Trophoblast cell (in vitro differentiated cells and primary cell): ENCODE measurements around the gene ISOC2.

Experiments used
- DNase-seq, 2 donors: peaks; one replicate each; pipeline ENCODE4 v3.0.0-alpha.2; 2016
- H2AFZ ChIP-seq: 2 replicates; pipeline ENCODE4 v1.6.1; 2013; ENCODE audit warnings: low read length, moderate library complexity, mild to moderate bottlenecking; ENCODE audit not compliant: insufficient read depth, poor library complexity
- H2AK5ac ChIP-seq: 2 replicates; pipeline ENCODE4 v1.6.1; 2013; ENCODE audit warnings: mild to moderate bottlenecking, low read length
- H2BK120ac ChIP-seq: 2 replicates; pipeline ENCODE4 v1.6.1; 2013; ENCODE audit warnings: low read length, mild to moderate bottlenecking, moderate library complexity; ENCODE audit not compliant: insufficient read depth, poor library complexity
- H2BK12ac ChIP-seq: 2 replicates; pipeline ENCODE4 v1.6.1; 2013; ENCODE audit warnings: mild to moderate bottlenecking, low read length, moderate library complexity
- H2BK5ac ChIP-seq: 2 replicates; pipeline ENCODE4 v1.6.1; 2013; ENCODE audit warnings: low read length, low read depth, moderate library complexity, mild to moderate bottlenecking; ENCODE audit not compliant: poor library complexity
- H3K14ac ChIP-seq: 2 replicates; pipeline ENCODE4 v1.6.1; 2013; ENCODE audit warnings: mild to moderate bottlenecking, low read length
- H3K18ac ChIP-seq: 2 replicates; pipeline ENCODE4 v1.6.1; 2013; ENCODE audit warnings: mild to moderate bottlenecking, low read length
- H3K23ac ChIP-seq: 2 replicates; pipeline ENCODE4 v1.6.1; 2013; ENCODE audit warnings: low read length
- H3K27ac ChIP-seq: 2 replicates; pipeline ENCODE4 v1.5.1; 2013; ENCODE audit warnings: low read depth, mild to moderate bottlenecking, inconsistent platforms, low read length, moderate library complexity
- H3K27me3 ChIP-seq: 2 replicates; pipeline ENCODE4 v1.6.1; 2013; ENCODE audit warnings: inconsistent platforms, mild to moderate bottlenecking, low read length, moderate library complexity; ENCODE audit not compliant: insufficient read depth
- H3K36me3 ChIP-seq, 2 experiments: 1 replicate in 1 of 2; 2 replicates in 1 of 2; pipeline ENCODE4 v1.6.1; 2013; ENCODE audit warnings: low read length in 2 of 2, mild to moderate bottlenecking in 2 of 2, moderate library complexity in 1 of 2; ENCODE audit not compliant: insufficient read depth in 2 of 2, control insufficient read depth in 1 of 2
- H3K4ac ChIP-seq: 2 replicates; pipeline ENCODE4 v1.6.1; 2013; ENCODE audit warnings: low read depth, mild to moderate bottlenecking, low read length, moderate library complexity
- H3K4me1 ChIP-seq, 2 experiments: 1 replicate in 1 of 2; 2 replicates in 1 of 2; pipeline ENCODE4 v1.6.1; 2013; ENCODE audit warnings: low read length in 2 of 2, mild to moderate bottlenecking in 2 of 2, moderate library complexity in 1 of 2; ENCODE audit not compliant: insufficient read depth in 2 of 2, control insufficient read depth in 1 of 2
- H3K4me2 ChIP-seq: 2 replicates; pipeline ENCODE4 v1.6.1; 2013; ENCODE audit warnings: inconsistent platforms, mild to moderate bottlenecking, low read length, moderate library complexity
- H3K4me3 ChIP-seq: 2 replicates; pipeline ENCODE4 v1.5.1; 2013; ENCODE audit warnings: mild to moderate bottlenecking, low read depth, low read length, inconsistent platforms
- H3K79me1 ChIP-seq: one replicate; pipeline ENCODE4 v1.6.1; 2013; ENCODE audit warnings: low read length
- H3K79me2 ChIP-seq: 2 replicates; pipeline ENCODE4 v1.6.1; 2013; ENCODE audit warnings: low read length, mild to moderate bottlenecking; ENCODE audit not compliant: control insufficient read depth, insufficient read depth, poor library complexity
- H3K9ac ChIP-seq: 2 replicates; pipeline ENCODE4 v1.6.1; 2013; ENCODE audit warnings: mild to moderate bottlenecking, low read length
- H3K9me3 ChIP-seq: 2 replicates; pipeline ENCODE4 v1.6.1; 2013; ENCODE audit warnings: low read depth, mild to moderate bottlenecking, control low read depth, inconsistent platforms, low read length; ENCODE audit not compliant: insufficient read depth
- H4K12ac ChIP-seq: 2 replicates; pipeline ENCODE4 v1.6.1; 2013; ENCODE audit warnings: low read depth, mild to moderate bottlenecking, low read length, moderate library complexity
- H4K8ac ChIP-seq: 2 replicates; pipeline ENCODE4 v1.6.1; 2013; ENCODE audit warnings: low read depth, mild to moderate bottlenecking, low read length, moderate library complexity
- H4K91ac ChIP-seq: one replicate; pipeline ENCODE4 v1.6.1; 2013; ENCODE audit warnings: low read depth, mild to moderate bottlenecking, low read length, moderate library complexity
- WGBS: extraction: QIAGEN DNeasy Blood & Tissue Kit; methylation state at CpG from one replicate; pipeline ENCODE4 v1.1.7; 2013; ENCODE audit warnings: missing lambda C conversion rate; ENCODE audit not compliant: insufficient read length, insufficient coverage; ENCODE audit errors: extremely low coverage; 5-methylcytosine and 5-hydroxymethylcytosine counted together

ISOC2 gene

DNA sequence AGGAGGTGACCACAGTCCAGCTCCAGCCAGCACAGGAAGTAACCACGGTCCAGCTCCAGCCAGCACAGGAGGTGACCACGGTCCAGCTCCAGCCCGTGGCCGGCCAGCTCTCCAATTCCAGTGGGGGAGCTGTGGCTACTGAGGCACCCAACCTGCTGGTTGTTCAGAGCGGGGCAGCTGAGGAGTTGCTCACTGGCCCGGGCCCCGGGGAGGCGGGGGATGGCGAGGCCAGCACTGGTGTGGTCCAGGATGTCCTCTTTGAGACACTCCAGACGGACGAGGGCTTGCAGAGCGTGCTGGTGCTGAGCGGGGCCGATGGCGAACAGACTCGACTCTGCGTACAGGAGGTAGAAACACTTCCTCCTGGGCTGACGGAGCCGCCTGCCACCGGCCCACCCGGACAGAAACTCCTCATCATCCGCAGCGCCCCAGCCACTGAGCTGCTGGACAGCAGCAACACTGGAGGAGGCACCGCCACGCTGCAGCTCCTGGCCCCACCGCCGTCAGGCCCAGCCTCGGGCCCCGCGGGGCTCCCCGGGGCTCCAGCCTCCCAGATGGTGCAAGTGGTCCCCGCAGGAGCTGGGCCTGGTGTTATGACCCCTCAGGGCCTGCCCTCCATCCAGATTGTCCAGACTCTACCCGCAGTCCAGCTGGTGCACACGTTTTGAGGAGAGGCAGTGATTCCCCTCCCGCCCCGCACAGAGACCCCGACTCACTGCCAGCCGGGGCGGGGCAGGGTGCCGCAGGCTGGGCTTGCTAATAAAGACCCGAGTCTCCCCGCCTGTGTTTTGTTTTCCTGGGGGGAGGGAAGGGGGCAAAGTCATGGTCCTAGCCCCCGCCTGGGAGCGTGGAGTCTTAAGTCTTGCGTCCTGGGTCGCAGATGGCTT, 22.5 kb upstream of the ISOC2 start:
- H3K18ac ChIP-seq = peak overlapping the region; percentile 70
- H3K79me1 ChIP-seq = peaks cover 41% of the 10 kb centered on the region
- H3K4ac ChIP-seq = peak overlapping the region; percentile 16
- H2AK5ac ChIP-seq = peak overlapping the region; percentile 56
- H3K14ac ChIP-seq = peak overlapping the region; percentile 58
- H3K27ac ChIP-seq = peak overlapping the region; percentile 35
- H3K4me3 ChIP-seq = no peak overlapping the region
- H2BK5ac ChIP-seq = peak overlapping the region; percentile 35
- H3K4me1 ChIP-seq = peaks cover 37 to 40% of the 10 kb centered on the region in 2 experiments
- H3K4me2 ChIP-seq = peak overlapping the region; percentile 89
- peak overlapping the region; percentile 99 for H4K91ac ChIP-seq
- no peak overlapping the region for H3K23ac ChIP-seq
- H2AFZ ChIP-seq = no peak overlapping the region
- peak overlapping the region; percentile 85 for H4K8ac ChIP-seq
- H3K79me2 ChIP-seq = peaks cover 22% of the 10 kb centered on the region
- peak overlapping the region; percentile 20 for H2BK12ac ChIP-seq
- no CpG with 5 or more reads among the region's 46 CpGs for WGBS
- H2BK120ac ChIP-seq = peak overlapping the region; percentile 15
- no peak for DNase-seq
- H3K27me3 ChIP-seq = no peaks in the 10 kb centered on the region
- H3K36me3 ChIP-seq = peaks cover 22 to 26% of the 10 kb centered on the region in 2 experiments
- H3K9ac ChIP-seq = no peak overlapping the region
- H3K9me3 ChIP-seq = peaks cover 1% of the 10 kb centered on the region
- H4K12ac ChIP-seq = no peak overlapping the region

DNA sequence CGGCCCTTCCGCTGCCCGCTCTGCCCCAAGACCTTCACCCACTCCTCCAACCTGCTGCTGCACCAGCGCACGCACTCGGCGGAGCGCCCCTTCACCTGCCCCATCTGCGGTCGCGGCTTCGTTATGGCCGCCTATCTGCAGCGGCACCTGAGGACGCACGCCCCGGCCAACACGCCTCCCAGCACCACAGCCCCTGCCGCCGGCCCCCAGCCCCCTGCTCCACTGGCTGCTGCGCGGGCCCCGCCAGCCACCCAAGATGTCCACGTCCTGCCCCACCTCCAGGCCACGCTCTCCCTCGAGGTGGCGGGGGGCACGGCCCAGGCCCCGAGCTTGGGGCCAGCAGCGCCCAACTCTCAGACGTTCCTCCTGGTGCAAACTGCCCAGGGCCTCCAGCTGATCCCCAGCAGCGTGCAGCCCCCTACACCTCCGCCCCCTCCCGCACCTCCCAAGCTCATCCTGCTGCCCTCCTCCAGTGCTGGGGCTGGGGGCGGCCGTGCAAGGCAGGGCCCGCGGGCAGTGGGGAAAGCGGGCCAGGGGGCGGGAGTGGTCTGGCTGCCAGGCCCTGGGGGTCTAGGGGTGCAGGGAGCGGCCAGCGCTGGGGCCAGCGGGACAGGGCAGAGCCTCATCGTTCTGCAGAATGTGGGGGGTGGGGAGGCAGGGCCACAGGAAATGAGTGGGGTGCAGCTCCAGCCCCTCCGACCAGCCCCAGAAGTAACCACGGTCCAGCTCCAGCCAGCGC, 21.7 kb upstream of the ISOC2 start:
- Histone ChIP-seq H2BK12ac (no peak overlapping the region), H2AFZ (no peak overlapping the region), H4K8ac (no peak overlapping the region), H2BK120ac (no peak overlapping the region), H3K27ac (peak overlapping the region; percentile 35), H2AK5ac (no peak overlapping the region), H4K12ac (no peak overlapping the region), H3K79me2 (peaks cover 19% of the 10 kb centered on the region), H3K36me3 (peaks cover 22 to 26% of the 10 kb centered on the region in 2 experiments), H3K4me1 (peaks cover 32 to 34% of the 10 kb centered on the region in 2 experiments), H3K14ac (no peak overlapping the region), H2BK5ac (no peak overlapping the region), H3K9ac (no peak overlapping the region), H3K27me3 (no peaks in the 10 kb centered on the region), H3K18ac (peak overlapping the region; percentile 19), H3K4me2 (no peak overlapping the region), H3K9me3 (peaks cover 1% of the 10 kb centered on the region), H4K91ac (no peak overlapping the region), H3K4me3 (no peak overlapping the region), H3K4ac (no peak overlapping the region), H3K79me1 (peaks cover 36% of the 10 kb centered on the region), H3K23ac (no peak overlapping the region)
- no CpG with 5 or more reads among the region's 47 CpGs for WGBS
- DNase-seq = no peak

DNA sequence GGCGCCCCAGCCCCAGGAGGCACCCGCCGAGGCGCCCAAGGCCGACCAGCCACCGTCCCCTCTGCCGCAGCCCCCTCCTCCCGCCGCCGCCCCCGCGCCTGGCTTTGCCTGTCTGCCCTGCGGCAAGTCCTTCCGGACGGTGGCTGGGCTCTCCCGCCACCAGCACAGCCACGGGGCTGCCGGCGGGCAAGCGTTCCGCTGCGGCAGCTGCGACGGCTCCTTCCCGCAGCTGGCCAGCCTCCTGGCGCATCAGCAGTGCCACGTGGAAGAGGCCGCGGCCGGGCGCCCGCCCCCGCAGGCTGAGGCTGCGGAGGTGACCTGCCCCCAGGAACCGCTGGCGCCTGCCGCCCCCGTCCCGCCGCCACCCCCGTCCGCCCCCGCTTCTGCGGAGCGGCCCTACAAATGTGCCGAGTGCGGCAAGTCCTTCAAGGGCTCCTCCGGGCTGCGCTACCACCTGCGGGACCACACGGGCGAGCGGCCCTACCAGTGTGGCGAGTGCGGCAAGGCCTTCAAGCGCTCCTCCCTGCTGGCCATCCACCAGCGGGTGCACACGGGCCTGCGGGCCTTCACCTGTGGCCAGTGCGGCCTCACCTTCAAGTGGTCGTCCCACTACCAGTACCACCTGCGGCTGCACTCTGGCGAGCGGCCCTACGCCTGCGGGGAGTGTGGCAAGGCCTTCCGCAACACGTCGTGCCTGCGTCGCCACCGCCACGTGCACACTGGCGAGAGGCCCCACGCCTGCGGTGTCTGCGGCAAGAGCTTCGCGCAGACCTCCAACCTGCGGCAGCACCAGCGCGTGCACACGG, 20.9 kb upstream of the ISOC2 start:
- no peak overlapping the region for H2AK5ac ChIP-seq
- H3K27ac ChIP-seq = no peak overlapping the region
- H3K14ac ChIP-seq = no peak overlapping the region
- no peak overlapping the region for H4K91ac ChIP-seq
- no peak overlapping the region for H3K23ac ChIP-seq
- H2BK5ac ChIP-seq = no peak overlapping the region
- peaks cover 19% of the 10 kb centered on the region for H3K79me2 ChIP-seq
- no peak overlapping the region for H3K18ac ChIP-seq
- H3K79me1 ChIP-seq = peaks cover 29% of the 10 kb centered on the region
- no peak overlapping the region for H3K4me2 ChIP-seq
- H3K4me3 ChIP-seq = no peak overlapping the region
- H3K4me1 ChIP-seq = peaks cover 29 to 32% of the 10 kb centered on the region in 2 experiments
- H3K9me3 ChIP-seq = peaks cover 1% of the 10 kb centered on the region
- no peak overlapping the region for H2BK12ac ChIP-seq
- H2BK120ac ChIP-seq = no peak overlapping the region
- H4K8ac ChIP-seq = no peak overlapping the region
- H4K12ac ChIP-seq = no peak overlapping the region
- no peak overlapping the region for H3K4ac ChIP-seq
- no peak overlapping the region for H2AFZ ChIP-seq
- no peak for DNase-seq
- H3K36me3 ChIP-seq = peaks cover 22 to 26% of the 10 kb centered on the region in 2 experiments
- H3K27me3 ChIP-seq = no peaks in the 10 kb centered on the region
- no CpG with 5 or more reads among the region's 83 CpGs for WGBS
- H3K9ac ChIP-seq = no peak overlapping the region

DNA sequence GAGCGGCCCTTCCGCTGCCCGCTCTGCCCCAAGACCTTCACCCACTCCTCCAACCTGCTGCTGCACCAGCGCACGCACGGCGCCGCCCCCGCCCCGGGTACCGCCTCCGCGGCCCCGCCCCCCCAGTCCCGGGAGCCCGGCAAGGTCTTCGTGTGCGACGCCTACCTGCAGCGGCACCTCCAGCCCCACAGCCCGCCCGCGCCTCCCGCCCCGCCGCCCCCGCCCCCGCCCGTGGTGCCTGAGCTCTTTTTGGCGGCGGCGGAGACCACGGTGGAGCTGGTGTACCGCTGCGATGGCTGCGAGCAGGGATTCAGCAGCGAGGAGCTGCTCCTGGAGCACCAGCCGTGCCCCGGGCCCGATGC, 20.3 kb upstream of the ISOC2 start:
- Histone ChIP-seq H3K27ac (no peak overlapping the region), H2AFZ (no peak overlapping the region), H3K23ac (no peak overlapping the region), H3K79me2 (peaks cover 16% of the 10 kb centered on the region), H3K4ac (no peak overlapping the region), H2BK120ac (no peak overlapping the region), H3K4me1 (peaks cover 29% of the 10 kb centered on the region in 2 experiments), H3K79me1 (peaks cover 23% of the 10 kb centered on the region), H3K18ac (no peak overlapping the region), H2BK5ac (no peak overlapping the region), H4K12ac (no peak overlapping the region), H2BK12ac (no peak overlapping the region), H3K4me3 (no peak overlapping the region), H3K9me3 (peaks cover 1% of the 10 kb centered on the region), H3K27me3 (no peaks in the 10 kb centered on the region), H2AK5ac (no peak overlapping the region), H4K91ac (no peak overlapping the region), H3K4me2 (no peak overlapping the region), H3K9ac (no peak overlapping the region), H3K14ac (no peak overlapping the region), H3K36me3 (peaks cover 22 to 26% of the 10 kb centered on the region in 2 experiments), H4K8ac (no peak overlapping the region)
- WGBS = no CpG with 5 or more reads among the region's 40 CpGs
- no peak for DNase-seq
